H9 (cell line): ENCODE measurements around the gene CYP2D6. TPM values are rescaled to one million over a fixed set of nuclear protein-coding genes. Genes with fewer than 3 reads are reported as not detected.

Experiments used
- DNase-seq: peaks from one replicate; pipeline ENCODE4 v3.0.0-alpha.2; 2017
- H2AFZ ChIP-seq: one replicate; pipeline ENCODE4 v1.6.1; 2013; ENCODE audit warnings: mild to moderate bottlenecking, low read length, control low read depth, moderate library complexity
- H2AK5ac ChIP-seq: 2 replicates; pipeline ENCODE4 v1.6.1; 2013; ENCODE audit warnings: low read length, control low read depth, mixed read lengths; ENCODE audit not compliant: insufficient read length
- H2BK120ac ChIP-seq: one replicate; pipeline ENCODE4 v1.6.1; 2013; ENCODE audit warnings: low read depth, mild to moderate bottlenecking, low read length, control low read depth, inconsistent platforms; ENCODE audit not compliant: poor library complexity, severe bottlenecking
- H2BK12ac ChIP-seq: 2 replicates; pipeline ENCODE4 v1.6.1; 2013; ENCODE audit warnings: low read length, control low read depth, mixed read lengths, low read depth; ENCODE audit not compliant: insufficient read length
- H2BK15ac ChIP-seq: 2 replicates; pipeline ENCODE4 v1.6.1; 2013; ENCODE audit warnings: low read depth, low read length, control low read depth
- H2BK20ac ChIP-seq: one replicate; pipeline ENCODE4 v1.6.1; 2013; ENCODE audit warnings: low read depth, mild to moderate bottlenecking, low read length, control low read depth, inconsistent platforms; ENCODE audit not compliant: poor library complexity, severe bottlenecking
- H2BK5ac ChIP-seq: 2 replicates; pipeline ENCODE4 v1.6.1; 2013; ENCODE audit warnings: low read length, control low read depth, mixed read lengths; ENCODE audit not compliant: insufficient read length
- H3K14ac ChIP-seq: 2 replicates; pipeline ENCODE4 v1.6.1; 2013; ENCODE audit warnings: low read length, control low read depth; ENCODE audit not compliant: insufficient read depth
- H3K18ac ChIP-seq: 2 replicates; pipeline ENCODE4 v1.6.1; 2013; ENCODE audit warnings: low read depth, mild to moderate bottlenecking, mixed read lengths, low read length, control low read depth; ENCODE audit not compliant: insufficient read length
- H3K23ac ChIP-seq: 2 replicates; pipeline ENCODE4 v1.6.1; 2013; ENCODE audit warnings: low read length, control low read depth, mixed read lengths, low read depth; ENCODE audit not compliant: insufficient read length
- H3K23me2 ChIP-seq: 2 replicates; pipeline ENCODE4 v1.6.1; 2013; ENCODE audit warnings: low read depth, mild to moderate bottlenecking, mixed read lengths, low read length, control low read depth; ENCODE audit not compliant: insufficient read length, poor library complexity, severe bottlenecking
- H3K27ac ChIP-seq: 2 replicates; pipeline ENCODE4 v1.5.1; 2013; ENCODE audit warnings: low read length, control low read depth, mixed read lengths, low read depth; ENCODE audit not compliant: insufficient read length
- H3K27me3 ChIP-seq: 2 replicates; pipeline ENCODE4 v1.6.1; 2013; ENCODE audit warnings: low read length, control low read depth, inconsistent platforms; ENCODE audit not compliant: insufficient read depth
- H3K4ac ChIP-seq: 2 replicates; pipeline ENCODE4 v1.6.1; 2013; ENCODE audit warnings: low read depth, mild to moderate bottlenecking, control low read depth, inconsistent platforms, low read length, moderate library complexity
- H3K4me1 ChIP-seq: 2 replicates; pipeline ENCODE4 v1.6.1; 2013; ENCODE audit warnings: low read length, control low read depth, inconsistent platforms; ENCODE audit not compliant: insufficient read depth
- H3K4me2 ChIP-seq: 2 replicates; pipeline ENCODE4 v1.6.1; 2013; ENCODE audit warnings: low read length, control low read depth, mixed read lengths; ENCODE audit not compliant: insufficient read length, insufficient read depth
- H3K56ac ChIP-seq: 2 replicates; pipeline ENCODE4 v1.6.1; 2013; ENCODE audit warnings: low read depth, mild to moderate bottlenecking, mixed read lengths, low read length, control low read depth; ENCODE audit not compliant: insufficient read length
- H3K79me1 ChIP-seq: 2 replicates; pipeline ENCODE4 v1.6.1; 2013; ENCODE audit warnings: low read depth, mild to moderate bottlenecking, moderate library complexity, low read length, control low read depth, inconsistent platforms; ENCODE audit not compliant: insufficient read depth, poor library complexity, severe bottlenecking
- H3K79me2 ChIP-seq: 2 replicates; pipeline ENCODE4 v1.6.1; 2013; ENCODE audit warnings: low read length, control low read depth, inconsistent platforms; ENCODE audit not compliant: insufficient read depth
- H3K9ac ChIP-seq: 2 replicates; pipeline ENCODE4 v1.6.1; 2013; ENCODE audit warnings: low read length, control low read depth, mixed read lengths; ENCODE audit not compliant: insufficient read length; ENCODE audit errors: extremely low read depth
- H3K9me3 ChIP-seq: one replicate; pipeline ENCODE4 v1.6.1; 2013; ENCODE audit warnings: low read depth, low read length, inconsistent platforms; ENCODE audit not compliant: control insufficient read depth
- H3T11ph ChIP-seq: one replicate; pipeline ENCODE4 v1.6.1; 2013; ENCODE audit warnings: mild to moderate bottlenecking, low read length, control low read depth, inconsistent platforms
- H4K20me1 ChIP-seq: one replicate; pipeline ENCODE4 v1.6.1; 2013; ENCODE audit not compliant: control insufficient read depth, insufficient read length, insufficient read depth
- H4K5ac ChIP-seq: 2 replicates; pipeline ENCODE4 v1.6.1; 2013; ENCODE audit warnings: low read depth, mild to moderate bottlenecking, mixed read lengths, low read length, control low read depth; ENCODE audit not compliant: insufficient read length
- H4K8ac ChIP-seq: replicated peaks from 2 replicates; pipeline ENCODE4 v1.6.1; 2013; ENCODE audit warnings: low read length, control low read depth, mixed read lengths, low read depth; ENCODE audit not compliant: insufficient read length
- H4K91ac ChIP-seq: 2 replicates; pipeline ENCODE4 v1.6.1; 2013; ENCODE audit warnings: low read depth, mild to moderate bottlenecking, moderate library complexity, mixed read lengths, low read length, control low read depth; ENCODE audit not compliant: insufficient read length
- H3K27ac Mint-ChIP-seq, 3 experiments: 2 replicates in 2 of 3; 3 replicates in 1 of 3; pipeline ENCODE4 v1.8.0; 2020 to 2021; ENCODE audit warnings: mixed read lengths in 3 of 3, mild to moderate bottlenecking in 1 of 3, moderate library complexity in 1 of 3
- H3K27me3 Mint-ChIP-seq: 2 replicates; pipeline ENCODE4 v1.8.0; 2021; ENCODE audit warnings: low read depth, mild to moderate bottlenecking, moderate library complexity, mixed read lengths
- H3K36me3 Mint-ChIP-seq, 3 experiments: 2 replicates in 2 of 3; 3 replicates in 1 of 3; pipeline ENCODE4 v1.8.0; 2020 to 2021; ENCODE audit warnings: low read depth in 3 of 3, mixed read lengths in 3 of 3; ENCODE audit not compliant: insufficient read depth in 1 of 3
- H3K4me1 Mint-ChIP-seq, 2 experiments: 2 replicates each; pipeline ENCODE4 v1.8.0; 2020; ENCODE audit warnings: mixed read lengths in 2 of 2
- H3K4me3 Mint-ChIP-seq, 2 experiments: 2 replicates in 1 of 2; 3 replicates in 1 of 2; pipeline ENCODE4 v1.8.0; 2020 to 2021; ENCODE audit warnings: mild to moderate bottlenecking in 2 of 2, mixed read lengths in 2 of 2, moderate library complexity in 1 of 2
- H3K9me3 Mint-ChIP-seq, 2 experiments: 2 replicates in 1 of 2; 3 replicates in 1 of 2; pipeline ENCODE4 v1.8.0; 2020; ENCODE audit warnings: mild to moderate bottlenecking in 2 of 2, mixed read lengths in 2 of 2, moderate library complexity in 1 of 2
- CTCF ChIP-seq: fragments of 200-600 bp; sonication (generic); conservative IDR thresholded peaks from 3 replicates; pipeline ENCODE4 v1.8.0; 2021; ENCODE audit warnings: antibody characterized with exemption, mild to moderate bottlenecking
- WGBS: extraction: QIAGEN DNeasy Blood & Tissue Kit; methylation state at CpG from one replicate; pipeline ENCODE4 v1.1.7; 2013; ENCODE audit warnings: missing lambda C conversion rate, low lambda C conversion rate, mixed read lengths; ENCODE audit not compliant: insufficient read length; ENCODE audit errors: extremely low coverage; 5-methylcytosine and 5-hydroxymethylcytosine counted together
- total RNA-seq: library from RNA; stranded (reverse); gene quantifications from 2 replicates; pipeline ENCODE4 v1.2.1, GENCODE V29; 2021

The CYP2D6 gene
- total RNA-seq, 1 experiment from 2014 or later, result 2.3 TPM

- peaks cover 9 to 11% of the 10 kb centered on the region in 2 experiments; a peak in 4 of 5 replicates for H3K9me3 Mint-ChIP-seq
- H3K23ac ChIP-seq, result no peak overlapping the region
- H2BK5ac ChIP-seq, result no peak overlapping the region
- TF ChIP-seq CTCF, result no peak
- H2BK120ac ChIP-seq, result no peak overlapping the region
- no peak overlapping the region for H3K14ac ChIP-seq
- no peak overlapping the region for H4K5ac ChIP-seq
- H3K4me1 Mint-ChIP-seq, result peaks cover 0 to 7% of the 10 kb centered on the region in 2 experiments; a peak in 3 of 4 replicates
- DNase-seq, result no peak
- H3K27ac Mint-ChIP-seq, result no peak overlapping the region
- H3K79me1 ChIP-seq, result peaks cover 3% of the 10 kb centered on the region
- no peak overlapping the region for H3T11ph ChIP-seq
- no peak overlapping the region for H4K8ac ChIP-seq
- H3K79me2 ChIP-seq, result no peaks in the 10 kb centered on the region; the same call in 1 of the 2 replicates
- no peaks in the 10 kb centered on the region; the same call in 1 of the 2 replicates for H3K27me3 Mint-ChIP-seq
- H2BK15ac ChIP-seq, result no peak overlapping the region
- no peak overlapping the region for H3K4ac ChIP-seq
- H2AFZ ChIP-seq, result no peak overlapping the region
- no peaks in the 10 kb centered on the region for H3K9me3 ChIP-seq
- peaks cover 1% of the 10 kb centered on the region for H3K23me2 ChIP-seq
- H3K9ac ChIP-seq, result no peak overlapping the region
- no peak overlapping the region for H2BK20ac ChIP-seq
- H3K27me3 ChIP-seq, result no peaks in the 10 kb centered on the region
- H3K56ac ChIP-seq, result no peak overlapping the region
- peaks cover 41 to 66% (median 56%) of the 10 kb centered on the region in 3 experiments for H3K36me3 Mint-ChIP-seq
- no peak overlapping the region for H4K91ac ChIP-seq
- WGBS, result no CpG with 5 or more reads among the region's 6 CpGs
- H2BK12ac ChIP-seq, result no peak overlapping the region
- H3K18ac ChIP-seq, result no peak overlapping the region
- H3K4me3 Mint-ChIP-seq, result no peak overlapping the region
- H4K20me1 ChIP-seq, result no peaks in the 10 kb centered on the region
- no peaks in the 10 kb centered on the region for H3K4me1 ChIP-seq
- no peak overlapping the region for H3K27ac ChIP-seq
- no peak overlapping the region for H2AK5ac ChIP-seq
- no peak overlapping the region for H3K4me2 ChIP-seq
These were observed 44.6 kb downstream of the CYP2D6 start for GRCh38 chr22:42086051-42086450.
